ENCODE measurements around the gene KMO. TPM values are rescaled to one million over a fixed set of nuclear protein-coding genes. Genes with fewer than 3 reads are reported as not detected.

Gene KMO
- total RNA-seq, 1 donor from 2014 or later, result not detected

DNA sequence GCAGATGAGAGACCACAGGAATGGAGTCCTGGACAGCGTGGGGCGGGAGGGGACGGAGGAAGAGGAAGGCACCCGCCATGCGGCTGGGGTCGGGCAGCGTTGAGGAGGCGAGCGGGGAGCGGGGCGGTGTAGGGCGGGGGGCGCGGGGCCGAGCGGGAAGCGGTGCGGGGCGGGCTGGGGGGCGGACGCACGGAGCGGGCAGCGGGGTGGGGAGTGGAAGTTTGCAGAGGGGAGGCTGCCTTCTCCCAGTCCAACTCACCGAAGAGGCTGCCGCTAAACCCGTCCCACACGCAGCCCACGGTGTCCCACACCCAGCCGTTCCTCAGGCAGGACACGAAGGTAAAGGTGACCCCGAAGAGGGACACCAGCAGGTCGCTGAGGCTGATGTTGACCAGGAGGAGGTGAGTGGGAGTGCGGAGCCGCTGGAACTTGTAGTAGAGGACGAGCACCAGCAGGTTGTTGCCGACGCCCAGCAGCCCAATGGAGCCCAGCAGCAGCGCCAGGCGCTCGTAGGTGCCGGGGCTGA lies 107.5 kb downstream of the KMO start:
- peak overlapping the region; percentile 97 for H3K4me2 ChIP-seq
- Mint-ChIP-seq H3K4me3 (peak overlapping the region; percentile 91), H3K27me3 (ENCODE audit: insufficient read depth, low read depth) (peaks cover 2% of the 10 kb centered on the region), H3K36me3 (peaks cover 38% of the 10 kb centered on the region), H3K4me1 (peaks cover 22% of the 10 kb centered on the region), H3K9me3 (peaks cover 32% of the 10 kb centered on the region), H3K27ac (peak overlapping the region; percentile 92)
- H3K4me1 ChIP-seq, result peaks cover 18% of the 10 kb centered on the region
- H2AFZ ChIP-seq (replicated peaks), result peak overlapping the region; percentile 91
- H3K9ac ChIP-seq, result peak overlapping the region; percentile 38
- H3K4me3 ChIP-seq, result peak overlapping the region; percentile 82
- peak overlapping the region; percentile 80 for H3K27ac ChIP-seq
- no peaks in the 10 kb centered on the region for H3F3A ChIP-seq (ENCODE audit: low read depth)
- H3K36me3 ChIP-seq, result peaks cover 7% of the 10 kb centered on the region
- no peaks in the 10 kb centered on the region for H3K9me3 ChIP-seq (ENCODE audit: low read depth)
- TF ChIP-seq EZH2phosphoT487 (IDR thresholded peaks at IDR 0.05) (no peak), CTCF (IDR thresholded peaks at IDR 0.05) (no peak)
- peak; percentile 67 for DNase-seq (ENCODE audit: low spot score)
- no peaks in the 10 kb centered on the region for H3K27me3 ChIP-seq
- peaks cover 24% of the 10 kb centered on the region for H4K20me1 ChIP-seq (ENCODE audit: low read depth)
- H3K79me2 ChIP-seq (ENCODE audit: low read depth), result peaks cover 48% of the 10 kb centered on the region

GRCh38 chr1:241640149-241640866 lies 108.1 kb downstream of the KMO start, which contains the start of the genes CHML and OPN3:
CHML (minus strand) TSS chr1:241640369; CDS start chr1:241635766, 4,603 bp downstream.
OPN3 (minus strand) TSS chr1:241640369; CDS start chr1:241640254, 115 bp downstream.
- peak within 1 kb of the TSS; percentile 92 for H3K27ac Mint-ChIP-seq
- Histone ChIP-seq H3F3A (ENCODE audit: low read depth) (no peaks in the 10 kb centered on the region), H3K27me3 (no peaks in the 10 kb centered on the region), H3K36me3 (peaks cover 3% of the 10 kb centered on the region), H3K27ac (peak within 1 kb of the TSS; percentile 80), H3K4me2 (peak within 1 kb of the TSS; percentile 97), H4K20me1 (ENCODE audit: low read depth) (peaks cover 24% of the 10 kb centered on the region), H3K9ac (peak within 1 kb of the TSS; percentile 38), H3K4me3 (peak within 1 kb of the TSS; percentile 82), H3K79me2 (ENCODE audit: low read depth) (peaks cover 42% of the 10 kb centered on the region), H2AFZ (replicated peaks) (peak within 1 kb of the TSS; percentile 91), H3K9me3 (ENCODE audit: low read depth) (no peaks in the 10 kb centered on the region), H3K4me1 (peaks cover 18% of the 10 kb centered on the region)
- H3K4me1 Mint-ChIP-seq, result peaks cover 22% of the 10 kb centered on the region
- DNase-seq (ENCODE audit: low spot score), result peak; percentile 95
- peaks cover 26% of the 10 kb centered on the region for H3K9me3 Mint-ChIP-seq
- peaks cover 31% of the 10 kb centered on the region for H3K36me3 Mint-ChIP-seq
- H3K4me3 Mint-ChIP-seq, result peak within 1 kb of the TSS; percentile 91
- H3K27me3 Mint-ChIP-seq (ENCODE audit: insufficient read depth, low read depth), result peaks cover 2% of the 10 kb centered on the region
- TF ChIP-seq EZH2phosphoT487 (IDR thresholded peaks at IDR 0.05) (no peak), EZH2 (IDR thresholded peaks at IDR 0.05) (no peak), CTCF (IDR thresholded peaks at IDR 0.05) (no peak)

DNA sequence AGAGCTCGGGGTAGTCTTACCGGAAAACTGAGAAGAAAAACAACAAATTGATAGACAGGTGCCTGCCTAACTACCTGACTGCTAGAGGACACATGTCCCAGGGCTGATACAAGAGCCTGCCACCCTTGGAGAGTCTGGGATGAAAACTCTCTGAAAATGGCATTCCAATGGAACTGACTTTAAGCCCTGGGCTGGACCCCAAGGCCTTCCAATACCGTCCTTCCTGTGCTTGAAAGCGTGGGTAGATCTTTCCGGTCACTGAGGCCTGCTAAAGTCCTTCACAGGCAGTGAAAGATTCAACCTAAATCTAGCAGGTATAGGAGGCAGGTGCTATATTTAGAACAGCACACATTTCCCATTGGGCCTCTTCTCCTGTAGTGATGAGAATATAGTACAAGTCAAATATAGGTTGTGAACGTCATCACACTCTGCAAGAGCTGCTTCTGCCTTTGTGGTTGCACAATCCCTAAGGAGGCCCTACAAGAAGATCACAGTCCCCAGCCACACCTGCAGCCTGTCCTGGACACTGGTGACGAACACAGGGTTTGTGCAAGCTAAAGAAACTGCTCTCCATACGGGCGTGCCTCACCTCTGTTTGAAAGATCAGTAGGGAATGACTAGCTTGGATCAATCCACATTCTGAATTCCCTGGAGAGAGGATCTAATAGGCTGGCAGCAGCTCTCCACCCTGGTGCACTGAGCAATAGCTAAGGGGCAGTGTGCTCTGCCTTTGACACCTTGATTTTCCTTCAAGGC lies 108.9 kb downstream of the KMO start:
- Histone ChIP-seq H4K20me1 (ENCODE audit: low read depth) (peaks cover 24% of the 10 kb centered on the region), H3K27me3 (no peaks in the 10 kb centered on the region), H3K4me3 (peak overlapping the region; percentile 82), H3K9me3 (ENCODE audit: low read depth) (no peaks in the 10 kb centered on the region), H3K27ac (no peak overlapping the region), H3K9ac (no peak overlapping the region), H3K4me2 (peak overlapping the region; percentile 65), H3F3A (ENCODE audit: low read depth) (no peaks in the 10 kb centered on the region), H3K36me3 (no peaks in the 10 kb centered on the region), H3K79me2 (ENCODE audit: low read depth) (peaks cover 34% of the 10 kb centered on the region), H3K4me1 (peaks cover 18% of the 10 kb centered on the region), H2AFZ (replicated peaks) (peak overlapping the region; percentile 78)
- Mint-ChIP-seq H3K9me3 (peaks cover 23% of the 10 kb centered on the region), H3K4me1 (peaks cover 22% of the 10 kb centered on the region), H3K4me3 (peak overlapping the region; percentile 87), H3K27ac (peak overlapping the region; percentile 52), H3K27me3 (ENCODE audit: insufficient read depth, low read depth) (peaks cover 5% of the 10 kb centered on the region), H3K36me3 (peaks cover 25% of the 10 kb centered on the region)
- TF ChIP-seq EZH2phosphoT487 (IDR thresholded peaks at IDR 0.05) (no peak), EZH2 (IDR thresholded peaks at IDR 0.05) (no peak), CTCF (IDR thresholded peaks at IDR 0.05) (no peak)
- no peak for DNase-seq (ENCODE audit: low spot score)

All from neural progenitor cell (in vitro differentiated cells).